GM06990 (cell line): ENCODE data around the gene PARVA.

ENCODE experiments used
- DNase-seq: peaks from one replicate; pipeline ENCODE4 v3.0.0-alpha.2; 2011; ENCODE audit not compliant: insufficient read length; ENCODE audit errors: extremely low read depth
- H3K27me3 ChIP-seq: replicated peaks from 2 replicates; pipeline ENCODE4 v1.6.0; 2011; ENCODE audit warnings: low read length; ENCODE audit not compliant: control insufficient read depth, insufficient read depth
- H3K36me3 ChIP-seq: 2 replicates; pipeline ENCODE4 v1.5.1; 2011; ENCODE audit warnings: low read length; ENCODE audit not compliant: control insufficient read depth, insufficient read depth
- H3K4me3 ChIP-seq: replicated peaks from 2 replicates; pipeline ENCODE4 v1.5.1; 2011; ENCODE audit warnings: low read depth, mild to moderate bottlenecking, control low read depth, low read length
- TF ChIP-seq, protein P1 (sequence below): IDR thresholded peaks from 2 replicates; pipeline ENCODE4 v1.5.1; 2011; ENCODE audit warnings: low read length, control low read depth, mild to moderate bottlenecking, inconsistent platforms; ENCODE audit not compliant: insufficient read depth, poor library complexity, severe bottlenecking

Gene PARVA

DNA sequence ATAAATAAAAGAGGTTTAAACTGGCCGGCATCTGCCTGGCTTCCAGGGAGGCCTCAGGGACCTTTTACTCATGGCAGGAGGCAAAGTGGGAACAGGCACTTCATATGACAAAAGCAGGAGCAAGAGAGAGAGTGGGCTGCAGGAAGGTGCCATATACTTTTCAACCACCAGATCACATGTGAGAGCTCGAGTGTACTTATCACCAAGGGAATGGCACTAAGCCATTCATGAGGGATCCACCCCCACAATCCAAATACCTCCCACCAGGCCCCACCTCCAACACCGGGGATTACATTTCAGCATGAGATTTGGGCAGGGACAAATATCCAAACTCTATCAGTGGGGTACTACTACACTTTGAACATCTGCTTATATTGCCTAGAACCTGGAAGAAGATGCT is 126.5 kb downstream of the PARVA start:
- Histone ChIP-seq H3K36me3 (no peaks in the 10 kb centered on the region), H3K27me3 (no peaks in the 10 kb centered on the region), H3K4me3 (no peak overlapping the region)
- DNase-seq = no peak
- TF ChIP-seq, protein P1, sequence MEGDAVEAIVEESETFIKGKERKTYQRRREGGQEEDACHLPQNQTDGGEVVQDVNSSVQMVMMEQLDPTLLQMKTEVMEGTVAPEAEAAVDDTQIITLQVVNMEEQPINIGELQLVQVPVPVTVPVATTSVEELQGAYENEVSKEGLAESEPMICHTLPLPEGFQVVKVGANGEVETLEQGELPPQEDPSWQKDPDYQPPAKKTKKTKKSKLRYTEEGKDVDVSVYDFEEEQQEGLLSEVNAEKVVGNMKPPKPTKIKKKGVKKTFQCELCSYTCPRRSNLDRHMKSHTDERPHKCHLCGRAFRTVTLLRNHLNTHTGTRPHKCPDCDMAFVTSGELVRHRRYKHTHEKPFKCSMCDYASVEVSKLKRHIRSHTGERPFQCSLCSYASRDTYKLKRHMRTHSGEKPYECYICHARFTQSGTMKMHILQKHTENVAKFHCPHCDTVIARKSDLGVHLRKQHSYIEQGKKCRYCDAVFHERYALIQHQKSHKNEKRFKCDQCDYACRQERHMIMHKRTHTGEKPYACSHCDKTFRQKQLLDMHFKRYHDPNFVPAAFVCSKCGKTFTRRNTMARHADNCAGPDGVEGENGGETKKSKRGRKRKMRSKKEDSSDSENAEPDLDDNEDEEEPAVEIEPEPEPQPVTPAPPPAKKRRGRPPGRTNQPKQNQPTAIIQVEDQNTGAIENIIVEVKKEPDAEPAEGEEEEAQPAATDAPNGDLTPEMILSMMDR = no peak

- no peak for DNase-seq
- TF ChIP-seq, protein P1 = no peak
- no peak overlapping the region for H3K4me3 ChIP-seq
- H3K36me3 ChIP-seq = no peaks in the 10 kb centered on the region
- no peaks in the 10 kb centered on the region; the same call in 1 of the 2 replicates for H3K27me3 ChIP-seq
Measured at GRCh38 chr11:12505183-12505582, 127.8 kb downstream of the PARVA start.

DNA sequence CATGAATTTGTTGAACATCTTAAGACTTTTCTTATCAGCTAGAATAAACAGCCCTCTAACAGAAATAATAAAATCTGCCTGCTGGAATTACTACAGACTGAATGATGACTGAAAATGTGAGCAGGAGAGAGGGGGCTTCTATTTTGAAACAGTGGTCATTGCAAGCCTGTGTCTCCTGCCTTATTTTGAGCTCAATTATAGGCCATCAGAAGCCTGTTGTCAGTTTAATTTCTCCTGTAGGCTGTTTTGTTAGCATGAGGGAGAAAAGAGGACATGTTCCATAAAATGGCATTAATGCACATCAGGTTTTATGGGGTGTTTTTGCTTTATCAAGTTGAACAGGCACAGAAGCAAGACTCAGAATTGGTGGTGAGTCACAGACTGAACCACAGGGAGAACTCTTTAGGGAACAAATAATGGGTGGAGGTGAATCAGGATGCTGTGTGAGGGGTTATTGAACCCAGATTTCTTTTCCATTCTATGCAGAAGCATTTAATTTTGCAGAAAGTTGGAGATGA is 129.1 kb downstream of the PARVA start:
- TF ChIP-seq, protein P1 = no peak
- H3K27me3 ChIP-seq = no peaks in the 10 kb centered on the region; the same call in 1 of the 2 replicates
- no peaks in the 10 kb centered on the region for H3K36me3 ChIP-seq
- DNase-seq = no peak
- H3K4me3 ChIP-seq = no peak overlapping the region

- H3K4me3 ChIP-seq = no peak overlapping the region
- DNase-seq = no peak
- no peaks in the 10 kb centered on the region for H3K36me3 ChIP-seq
- H3K27me3 ChIP-seq = no peaks in the 10 kb centered on the region; the same call in 1 of the 2 replicates
- TF ChIP-seq, protein P1 = no peak
Measured at GRCh38 chr11:12507391-12507790, 130.0 kb downstream of the PARVA start.

GRCh38 chr11:12508151-12508751 is 130.9 kb downstream of the PARVA start:
- H3K27me3 ChIP-seq = peaks cover 1% of the 10 kb centered on the region
- no peaks in the 10 kb centered on the region for H3K36me3 ChIP-seq
- no peak overlapping the region for H3K4me3 ChIP-seq
- no peak for DNase-seq
- TF ChIP-seq, protein P1 = no peak

DNA sequence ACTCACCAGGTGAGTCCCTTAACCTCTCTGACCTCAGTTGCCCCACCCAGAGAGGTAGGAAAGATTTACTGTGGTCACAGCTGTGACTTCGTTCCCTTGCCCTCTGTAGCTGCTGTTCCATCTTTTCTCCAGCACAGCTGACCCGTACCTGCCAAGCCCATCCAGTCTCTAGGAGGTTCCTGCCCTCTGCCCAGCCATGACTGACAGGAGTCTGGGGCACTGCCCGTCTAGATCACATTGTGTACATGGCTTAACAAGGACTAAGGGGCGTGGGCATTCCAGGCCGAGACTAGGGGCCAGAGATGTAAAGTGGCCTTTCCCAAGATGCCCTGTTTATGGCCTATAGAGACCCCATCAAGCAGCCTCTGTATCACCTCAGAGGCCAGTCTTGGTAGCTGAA is 132.0 kb downstream of the PARVA start:
- Histone ChIP-seq H3K4me3 (no peak overlapping the region), H3K36me3 (no peaks in the 10 kb centered on the region), H3K27me3 (peaks cover 2% of the 10 kb centered on the region)
- TF ChIP-seq, protein P1 = no peak
- no peak for DNase-seq
